Tibial nerve (tissue), 4 donors: Measurements from ENCODE around the gene PGAP6.

Source experiments
- CTCF ChIP-seq, 5 experiments: fragments of 200-600 bp in 3 of 5; fragments of 450-650 bp in 2 of 5; sonication (generic) in 3 of 5; IDR thresholded peaks; one replicate each; pipeline ENCODE4 v1.5.1; 2016 to 2019; ENCODE audit warnings: antibody characterized with exemption in 5 of 5, mild to moderate bottlenecking in 3 of 5, moderate library complexity in 2 of 5
- EP300 ChIP-seq, 2 donors: sonication (generic); formaldehyde crosslinking; IDR thresholded peaks; one replicate each; pipeline ENCODE4 v1.6.1; 2017; ENCODE audit warnings: antibody characterized with exemption in 2 of 2, mild to moderate bottlenecking in 1 of 2
- POLR2A ChIP-seq, 2 donors: fragments of 450-650 bp; IDR thresholded peaks; one replicate each; pipeline ENCODE4 v1.6.1; 2017; ENCODE audit warnings: antibody characterized with exemption in 2 of 2, mild to moderate bottlenecking in 2 of 2, moderate library complexity in 2 of 2

- TF ChIP-seq CTCF (IDR thresholded peaks at IDR 0.05) (no peak), EP300 (IDR thresholded peaks at IDR 0.05) (no peak), POLR2A (IDR thresholded peaks at IDR 0.05) (no peak)
Observed at GRCh38 chr16:359871-360697, 21.7 kb downstream of the PGAP6 start.
